ENCODE results near the gene PHAX.
"Not testable (repeated sequence)": the region's sequence is repeated elsewhere in the genome, so short reads cannot be mapped to it uniquely, and the experiment has no call there.

PHAX gene

GRCh38 chr5:126659805-126660482 lies 59.2 kb downstream of the PHAX start:
- TF ChIP-seq CTCF (IDR thresholded peaks at IDR 0.05), result no peak
- no peak for TF ChIP-seq ZFX (IDR thresholded peaks at IDR 0.05; ENCODE audit: borderline replicate concordance)
- no peak overlapping the region for H3K27ac ChIP-seq

GRCh38 chr5:126664586-126664985 lies 63.8 kb downstream of the PHAX start:
- TF ChIP-seq ZFX (IDR thresholded peaks at IDR 0.05; ENCODE audit: borderline replicate concordance) (no peak), CTCF (IDR thresholded peaks at IDR 0.05) (no peak)
- no peak overlapping the region for H3K27ac ChIP-seq

GRCh38 chr5:126670109-126670508 lies 69.4 kb downstream of the PHAX start:
- H3K27ac ChIP-seq, result not testable (repeated sequence)

GRCh38 chr5:126671681-126672080 lies 70.9 kb downstream of the PHAX start:
- not testable (repeated sequence) for H3K27ac ChIP-seq

GRCh38 chr5:126673477-126673876 lies 72.7 kb downstream of the PHAX start:
- TF ChIP-seq CTCF (IDR thresholded peaks at IDR 0.05), result no peak
- no peak for TF ChIP-seq ZFX (IDR thresholded peaks at IDR 0.05; ENCODE audit: borderline replicate concordance)

GRCh38 chr5:126674145-126674544 lies 73.4 kb downstream of the PHAX start:
- no peak overlapping the region for H3K27ac ChIP-seq
- TF ChIP-seq ZFX (IDR thresholded peaks at IDR 0.05; ENCODE audit: borderline replicate concordance), result no peak
- TF ChIP-seq CTCF (IDR thresholded peaks at IDR 0.05), result no peak

More at GRCh38 chr5:126673477-126673876, 72.7 kb downstream of the PHAX start:
- no peak overlapping the region for H3K27ac ChIP-seq

GRCh38 chr5:126675338-126675737 lies 74.6 kb downstream of the PHAX start:
- no peak overlapping the region for H3K27ac ChIP-seq
- TF ChIP-seq ZFX (IDR thresholded peaks at IDR 0.05; ENCODE audit: borderline replicate concordance) (no peak), CTCF (IDR thresholded peaks at IDR 0.05) (no peak)

GRCh38 chr5:126676195-126676624 lies 75.5 kb downstream of the PHAX start:
- no peak overlapping the region for H3K27ac ChIP-seq
- TF ChIP-seq CTCF (IDR thresholded peaks at IDR 0.05), result peak; percentile 86
- TF ChIP-seq ZFX (IDR thresholded peaks at IDR 0.05; ENCODE audit: borderline replicate concordance), result no peak
